B cell (primary cell): Measurements from ENCODE around the gene STON2. TPM values are rescaled to one million over a fixed set of nuclear protein-coding genes. Genes with fewer than 3 reads are reported as not detected.

Experiments used
- ATAC-seq: fragments of 200-7000 bp; cut with Tn5 transposase; one replicate; pipeline ENCODE4 v1.10.0; 2021; ENCODE audit warnings: low read depth, mild to moderate bottlenecking, moderate number of reproducible peaks, moderate library complexity
- CTCF ChIA-PET: fragments of 350-600 bp; sonication (Branson Sonifier 250); formaldehyde crosslinking; loops from one replicate; lab custom pipeline; 2021; ENCODE audit warnings: antibody characterized with exemption, inconsistent platforms; lab: Charles Lee
- POLR2A ChIA-PET: fragments of 350-600 bp; sonication (Branson Sonifier 250); formaldehyde crosslinking; loops from one replicate; lab custom pipeline; 2021; ENCODE audit warnings: antibody characterized with exemption; lab: Charles Lee
- DNase-seq: peaks from one replicate; pipeline ENCODE4 v3.0.0; 2013
- H2AFZ ChIP-seq: 2 replicates; pipeline ENCODE4 v1.6.1; 2012; ENCODE audit warnings: mild to moderate bottlenecking, low read depth, low read length; ENCODE audit not compliant: insufficient read depth, poor library complexity, severe bottlenecking
- H3K27ac ChIP-seq, 2 donors: 1 replicate in 1 of 2; 2 replicates in 1 of 2; pipeline ENCODE4 v1.5.1; 2012 to 2013; ENCODE audit warnings: low read length in 2 of 2, mild to moderate bottlenecking in 2 of 2, moderate library complexity in 1 of 2
- H3K27me3 ChIP-seq, 4 experiments: fragments of 200-600 bp in 1 of 4; sonication (generic) in 1 of 4; replicated peaks in 1 of 4; 1 replicate in 2 of 4; 2 replicates in 2 of 4; pipeline versions ENCODE4 v1.6.1 to v1.7.0; 2013 to 2016; ENCODE audit warnings: low read length in 3 of 4, mild to moderate bottlenecking in 2 of 4, mixed read lengths in 1 of 4, moderate library complexity in 1 of 4; ENCODE audit not compliant: insufficient read depth in 4 of 4, control insufficient read depth in 3 of 4; ENCODE audit errors: control extremely low read depth in 1 of 4
- H3K36me3 ChIP-seq, 2 experiments: replicated peaks in 1 of 2; 1 replicate in 1 of 2; 2 replicates in 1 of 2; pipeline versions ENCODE4 v1.6.1 to v1.7.1; 2013; ENCODE audit warnings: low read length in 1 of 2; ENCODE audit not compliant: insufficient read depth in 2 of 2, control insufficient read depth in 1 of 2; ENCODE audit errors: control extremely low read depth in 1 of 2, extremely low read depth in 1 of 2
- H3K4me1 ChIP-seq, 2 donors: fragments of 200-600 bp in 1 of 2; sonication (generic) in 1 of 2; 1 replicate in 1 of 2; 2 replicates in 1 of 2; pipeline versions ENCODE4 v1.5.1 to v1.6.1; 2013 to 2017; ENCODE audit warnings: low read length in 2 of 2; ENCODE audit not compliant: control insufficient read depth in 2 of 2, insufficient read depth in 2 of 2
- H3K4me2 ChIP-seq: replicated peaks from 2 replicates; pipeline ENCODE3; 2012; ENCODE audit warnings: mild to moderate bottlenecking, low read depth, low read length; ENCODE audit not compliant: poor library complexity, severe bottlenecking
- H3K4me3 ChIP-seq, 5 experiments: fragments of 200-600 bp in 1 of 5; sonication (generic) in 1 of 5; 1 replicate in 3 of 5; 2 replicates in 2 of 5; pipeline versions ENCODE4 v1.5.1 to v1.7.0; 2011 to 2016; ENCODE audit warnings: low read length in 4 of 5, mild to moderate bottlenecking in 4 of 5, low read depth in 2 of 5, control low read depth in 1 of 5, moderate library complexity in 1 of 5; ENCODE audit not compliant: insufficient read depth in 1 of 5; ENCODE audit errors: control extremely low read depth in 1 of 5, extremely low read depth in 1 of 5
- H3K79me2 ChIP-seq: fragments of 200-600 bp; sonication (generic); one replicate; pipeline ENCODE4 v1.6.0; 2016; ENCODE audit warnings: low read length; ENCODE audit not compliant: control insufficient read depth, insufficient read depth
- H3K9ac ChIP-seq: fragments of 200-600 bp; sonication (generic); 2 replicates; pipeline ENCODE4 v1.6.1; 2017; ENCODE audit warnings: mild to moderate bottlenecking, low read length, moderate library complexity
- H3K9me3 ChIP-seq, 3 donors: one replicate each; pipeline versions ENCODE4 v1.6.1 to v1.7.1; 2013; ENCODE audit warnings: low read length in 2 of 3; ENCODE audit not compliant: control insufficient read depth in 2 of 3, insufficient read depth in 1 of 3; ENCODE audit errors: control extremely low read depth in 1 of 3
- H4K20me1 ChIP-seq: 2 replicates; pipeline ENCODE4 v1.6.0; 2012; ENCODE audit warnings: mild to moderate bottlenecking, low read length; ENCODE audit not compliant: insufficient read depth, control insufficient read depth, poor library complexity, severe bottlenecking
- H3K27ac Mint-ChIP-seq: one replicate; pipeline ENCODE4 v1.8.0; 2021; ENCODE audit warnings: mixed read lengths
- H3K27me3 Mint-ChIP-seq: one replicate; pipeline ENCODE4 v1.8.0; 2021; ENCODE audit warnings: mixed read lengths
- H3K4me1 Mint-ChIP-seq: one replicate; pipeline ENCODE4 v1.8.0; 2021; ENCODE audit warnings: mixed read lengths
- H3K4me3 Mint-ChIP-seq: one replicate; pipeline ENCODE4 v1.8.0; 2021; ENCODE audit warnings: mixed read lengths
- H3K9me3 Mint-ChIP-seq: one replicate; pipeline ENCODE4 v1.8.0; 2022; ENCODE audit warnings: mixed read lengths; ENCODE audit not compliant: insufficient read depth
- EZH2 ChIP-seq: IDR thresholded peaks from 2 replicates; pipeline ENCODE4 v1.6.1; 2012; ENCODE audit warnings: borderline replicate concordance, low read depth, mild to moderate bottlenecking, moderate library complexity, low read length; ENCODE audit not compliant: insufficient read depth, poor library complexity, severe bottlenecking
- WGBS: methylation state at CpG from one replicate; pipeline ENCODE4 v1.1.5; 2013; ENCODE audit warnings: missing lambda C conversion rate; ENCODE audit not compliant: insufficient coverage; 5-methylcytosine and 5-hydroxymethylcytosine counted together
- intact Hi-C: fragments of 100-400 bp; cut with micrococcal nuclease; formaldehyde crosslinking; loops from one replicate; pipeline ENCODE4 v1.10.0; 2022
- polyA plus RNA-seq: library from polyadenylated mRNA; depleted of rRNA; stranded (reverse); fragments of >200 nt; gene quantifications from 2 replicates; pipeline ENCODE4 v1.2.3, GENCODE V29; 2012
- total RNA-seq, 2 donors: library from RNA; stranded (reverse); fragments of 120-200 nt in 1 of 2; gene quantifications; 1 replicate in 1 of 2; 2 replicates in 1 of 2; pipeline versions ENCODE4 v1.2.3 to v1.2.4, GENCODE V29; 2013 to 2022
- TF ChIP-seq, protein P1 (sequence below): fragments of 200-600 bp; IDR thresholded peaks from one replicate; pipeline ENCODE4 v1.8.0; 2022; ENCODE audit warnings: antibody characterized with exemption, mild to moderate bottlenecking

Gene STON2
- total and polyA plus RNA-seq, 2 donors (not counting 1 experiment from before 2014, with no cell fraction given), result 0.03 TPM; not detected in 1

DNA sequence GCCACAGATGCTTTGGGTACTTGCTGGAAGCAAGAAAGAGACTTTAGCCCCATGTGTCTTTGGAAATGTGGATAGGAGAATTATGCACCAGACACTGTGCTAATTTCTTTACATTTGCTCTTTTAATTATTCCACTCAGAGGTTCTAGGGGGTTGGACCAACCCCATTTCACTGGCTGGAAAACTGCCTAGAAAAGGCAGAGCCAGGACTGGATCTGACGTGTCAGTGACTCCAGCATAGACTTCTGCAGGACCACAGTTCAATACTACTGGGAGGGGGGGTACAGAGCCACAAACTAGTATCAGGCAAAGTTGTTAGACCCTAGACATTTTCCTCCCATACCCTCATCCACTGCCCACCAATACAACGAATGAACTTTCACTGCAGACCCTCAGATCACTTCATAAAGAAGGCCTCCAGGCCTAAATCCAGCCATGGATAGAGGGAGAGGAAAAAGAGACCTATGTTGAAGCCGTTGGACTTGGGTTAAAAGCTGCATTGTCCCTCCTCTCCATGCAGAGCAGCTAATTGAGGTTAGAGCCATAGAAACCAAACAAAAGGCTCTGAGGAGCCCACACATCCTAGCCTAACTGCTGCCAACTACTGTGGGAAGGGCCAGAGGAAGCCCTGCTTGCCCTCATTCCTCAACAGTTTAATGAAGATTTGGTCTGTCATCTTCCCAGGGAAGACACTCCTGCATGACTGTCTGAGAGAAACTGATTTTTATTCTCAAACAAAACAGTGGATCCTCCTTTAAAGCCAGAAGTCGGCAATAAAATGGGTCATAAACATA lies 68.7 kb downstream of the STON2 start:
- Histone ChIP-seq H3K9me3 (no peaks in the 10 kb centered on the region), H3K27ac (no peak overlapping the region), H3K4me1 (no peaks in the 10 kb centered on the region), H3K4me2 (no peak overlapping the region), H3K4me3 (no peak overlapping the region), H3K79me2 (no peaks in the 10 kb centered on the region), H3K9ac (no peak overlapping the region), H3K27me3 (peaks cover 0 to 6% (median 0%) of the 10 kb centered on the region in 4 experiments), H3K36me3 (no peaks in the 10 kb centered on the region), H2AFZ (no peak overlapping the region), H4K20me1 (no peaks in the 10 kb centered on the region)
- H3K4me1 Mint-ChIP-seq, result no peaks in the 10 kb centered on the region
- intact Hi-C loops, result no loop called here
- H3K27ac Mint-ChIP-seq, result no peak overlapping the region
- WGBS, result 80% methylated on average over 1 of the region's 4 CpGs
- no peaks in the 10 kb centered on the region for H3K9me3 Mint-ChIP-seq
- ATAC-seq (no peak), DNase-seq (no peak)
- ChIA-PET POLR2A (no interaction called here), CTCF (no interaction called here)
- no peak overlapping the region for H3K4me3 Mint-ChIP-seq
- H3K27me3 Mint-ChIP-seq, result peaks cover 13% of the 10 kb centered on the region
- no peak for TF ChIP-seq EZH2
- TF ChIP-seq, protein P1, sequence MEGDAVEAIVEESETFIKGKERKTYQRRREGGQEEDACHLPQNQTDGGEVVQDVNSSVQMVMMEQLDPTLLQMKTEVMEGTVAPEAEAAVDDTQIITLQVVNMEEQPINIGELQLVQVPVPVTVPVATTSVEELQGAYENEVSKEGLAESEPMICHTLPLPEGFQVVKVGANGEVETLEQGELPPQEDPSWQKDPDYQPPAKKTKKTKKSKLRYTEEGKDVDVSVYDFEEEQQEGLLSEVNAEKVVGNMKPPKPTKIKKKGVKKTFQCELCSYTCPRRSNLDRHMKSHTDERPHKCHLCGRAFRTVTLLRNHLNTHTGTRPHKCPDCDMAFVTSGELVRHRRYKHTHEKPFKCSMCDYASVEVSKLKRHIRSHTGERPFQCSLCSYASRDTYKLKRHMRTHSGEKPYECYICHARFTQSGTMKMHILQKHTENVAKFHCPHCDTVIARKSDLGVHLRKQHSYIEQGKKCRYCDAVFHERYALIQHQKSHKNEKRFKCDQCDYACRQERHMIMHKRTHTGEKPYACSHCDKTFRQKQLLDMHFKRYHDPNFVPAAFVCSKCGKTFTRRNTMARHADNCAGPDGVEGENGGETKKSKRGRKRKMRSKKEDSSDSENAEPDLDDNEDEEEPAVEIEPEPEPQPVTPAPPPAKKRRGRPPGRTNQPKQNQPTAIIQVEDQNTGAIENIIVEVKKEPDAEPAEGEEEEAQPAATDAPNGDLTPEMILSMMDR, result no peak

DNA sequence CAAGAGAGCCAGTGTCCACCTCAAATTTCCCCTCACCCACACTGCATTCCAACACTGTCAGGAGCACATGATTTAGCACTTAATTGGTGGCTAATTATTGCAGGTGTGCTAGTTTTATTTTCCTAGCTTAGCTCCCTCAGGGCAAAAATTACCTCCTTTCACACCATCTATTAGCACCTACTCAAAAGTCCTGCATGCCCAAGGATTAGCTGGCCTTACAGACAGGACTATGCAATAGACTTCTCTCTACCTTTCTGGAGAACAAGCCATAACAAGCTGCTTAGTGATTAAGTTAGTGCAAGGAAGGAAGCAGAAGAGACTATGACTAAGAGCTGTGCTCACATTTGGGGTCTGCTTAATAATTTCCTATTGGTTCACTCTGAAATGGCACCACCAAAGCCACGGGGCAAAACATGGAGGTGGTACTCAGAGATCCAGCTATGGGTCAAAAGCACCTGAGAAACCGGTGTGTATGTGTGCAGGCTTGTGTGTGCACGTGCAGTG lies 69.5 kb downstream of the STON2 start:
- WGBS, result 53% methylated on average over 2 of the region's 3 CpGs
- Histone ChIP-seq H4K20me1 (no peaks in the 10 kb centered on the region), H3K4me2 (no peak overlapping the region), H3K4me3 (no peak overlapping the region), H3K27me3 (peaks cover 0 to 6% (median 0%) of the 10 kb centered on the region in 4 experiments), H3K79me2 (no peaks in the 10 kb centered on the region), H3K4me1 (no peaks in the 10 kb centered on the region), H2AFZ (no peak overlapping the region), H3K9me3 (no peaks in the 10 kb centered on the region), H3K27ac (no peak overlapping the region), H3K36me3 (no peaks in the 10 kb centered on the region), H3K9ac (no peak overlapping the region)
- DNase-seq (no peak), ATAC-seq (no peak)
- Mint-ChIP-seq H3K4me1 (no peaks in the 10 kb centered on the region), H3K27ac (no peak overlapping the region), H3K9me3 (no peaks in the 10 kb centered on the region), H3K4me3 (no peak overlapping the region), H3K27me3 (peaks cover 14% of the 10 kb centered on the region)
- TF ChIP-seq EZH2, result no peak
- TF ChIP-seq, protein P1, result no peak
- ChIA-PET CTCF (no interaction called here), POLR2A (no interaction called here)
- intact Hi-C loops, result no loop called here
